Measurements from ENCODE around the gene COL13A1. TPM values are rescaled to one million over a fixed set of nuclear protein-coding genes. Genes with fewer than 3 reads are reported as not detected.

COL13A1 gene
- polyA plus RNA-seq, 1 donor: 8.7 TPM

GRCh38 chr10:69906425-69906824 lies 104.7 kb downstream of the COL13A1 start:
- DNase-seq (ENCODE audit: low read depth): no peak

- no peak for DNase-seq (ENCODE audit: low read depth)
Measured at GRCh38 chr10:69907517-69907916, 105.8 kb downstream of the COL13A1 start.

GRCh38 chr10:69908124-69908523 lies 106.4 kb downstream of the COL13A1 start:
- DNase-seq (ENCODE audit: low read depth): no peak

GRCh38 chr10:69910561-69910960 lies 108.9 kb downstream of the COL13A1 start:
- DNase-seq (ENCODE audit: low read depth): no peak

- no peak for DNase-seq (ENCODE audit: low read depth)
Measured at GRCh38 chr10:69911613-69912528, 110.2 kb downstream of the COL13A1 start.

GRCh38 chr10:69912589-69912988 lies 110.9 kb downstream of the COL13A1 start:
- DNase-seq (ENCODE audit: low read depth): no peak

GRCh38 chr10:69913606-69914382 lies 112.1 kb downstream of the COL13A1 start:
- DNase-seq (ENCODE audit: low read depth): no peak

GRCh38 chr10:69914398-69915214 lies 112.9 kb downstream of the COL13A1 start:
- peak; percentile 20 for DNase-seq (ENCODE audit: low read depth)

GRCh38 chr10:69915215-69915560 lies 113.5 kb downstream of the COL13A1 start:
- DNase-seq (ENCODE audit: low read depth): no peak

GRCh38 chr10:69916118-69916517 lies 114.4 kb downstream of the COL13A1 start:
- DNase-seq (ENCODE audit: low read depth): no peak

- DNase-seq (ENCODE audit: low read depth): no peak
Measured at GRCh38 chr10:69918036-69918435, 116.3 kb downstream of the COL13A1 start.

GRCh38 chr10:69919250-69919649 lies 117.5 kb downstream of the COL13A1 start:
- DNase-seq (ENCODE audit: low read depth): no peak

- DNase-seq (ENCODE audit: low read depth): no peak
Measured at GRCh38 chr10:69925111-69925510, 123.4 kb downstream of the COL13A1 start.

GRCh38 chr10:69928339-69928738 lies 126.6 kb downstream of the COL13A1 start:
- no peak for DNase-seq (ENCODE audit: low read depth)

- DNase-seq (ENCODE audit: low read depth): no peak
Measured at GRCh38 chr10:69929575-69929974, 127.9 kb downstream of the COL13A1 start.

GRCh38 chr10:69934768-69935167 lies 133.1 kb downstream of the COL13A1 start:
- DNase-seq (ENCODE audit: low read depth): no peak

- DNase-seq (ENCODE audit: low read depth): no peak
Measured at GRCh38 chr10:69936091-69936490, 134.4 kb downstream of the COL13A1 start.

GRCh38 chr10:69938541-69938991 lies 136.9 kb downstream of the COL13A1 start:
- no peak for DNase-seq (ENCODE audit: low read depth)

- no peak for DNase-seq (ENCODE audit: low read depth)
Measured at GRCh38 chr10:69939061-69939460, 137.4 kb downstream of the COL13A1 start.

GRCh38 chr10:69939481-69939880 lies 137.8 kb downstream of the COL13A1 start:
- DNase-seq (ENCODE audit: low read depth): no peak

GRCh38 chr10:69941730-69942129 lies 140.0 kb downstream of the COL13A1 start:
- no peak for DNase-seq (ENCODE audit: low read depth)

GRCh38 chr10:69943292-69943820 lies 141.7 kb downstream of the COL13A1 start:
- DNase-seq (ENCODE audit: low read depth): no peak

Data from forelimb muscle (tissue), 1 donor.